ENCODE results near the gene OLFM2. TPM values are rescaled to one million over a fixed set of nuclear protein-coding genes. Genes with fewer than 3 reads are reported as not detected.

Gene OLFM2
- total RNA-seq, 1 donor from 2014 or later = 22.9 TPM

GRCh38 chr19:9906475-9907087, 29.7 kb downstream of the OLFM2 start:
- peak; percentile 92 for DNase-seq

- no peak for DNase-seq
These were observed 33.0 kb downstream of the OLFM2 start for GRCh38 chr19:9903336-9903735.

- DNase-seq = no peak
These were observed 34.7 kb downstream of the OLFM2 start for GRCh38 chr19:9901642-9902041.

- DNase-seq = no peak
These were observed 35.3 kb downstream of the OLFM2 start for GRCh38 chr19:9901020-9901419.

- peak; percentile 28 for DNase-seq
These were observed 44.5 kb downstream of the OLFM2 start for GRCh38 chr19:9891609-9892373.

- peak; percentile 98 for DNase-seq
These were observed 51.2 kb downstream of the OLFM2 start for GRCh38 chr19:9885077-9885552.

- DNase-seq = no peak
These were observed 52.6 kb downstream of the OLFM2 start for GRCh38 chr19:9883764-9884163.

GRCh38 chr19:9883231-9883758, 53.0 kb downstream of the OLFM2 start:
- DNase-seq = peak; percentile 92

- DNase-seq = peak; percentile 26
These were observed 54.6 kb downstream of the OLFM2 start for GRCh38 chr19:9881720-9882119.

GRCh38 chr19:9878511-9879196, 57.7 kb downstream of the OLFM2 start:
- DNase-seq = no peak

GRCh38 chr19:9877780-9878510, 58.4 kb downstream of the OLFM2 start:
- no peak for DNase-seq

GRCh38 chr19:9875796-9876195, 60.5 kb downstream of the OLFM2 start:
- DNase-seq = no peak

GRCh38 chr19:9875031-9875627, 61.2 kb downstream of the OLFM2 start:
- DNase-seq = no peak

GRCh38 chr19:9872618-9873242, 63.6 kb downstream of the OLFM2 start:
- no peak for DNase-seq

- DNase-seq = no peak
These were observed 64.5 kb downstream of the OLFM2 start for GRCh38 chr19:9871626-9872338.

- DNase-seq = peak; percentile 35
These were observed 67.2 kb downstream of the OLFM2 start for GRCh38 chr19:9868983-9869617.

- DNase-seq = no peak
These were observed 70.4 kb downstream of the OLFM2 start for GRCh38 chr19:9865732-9866501.

- no peak for DNase-seq
These were observed 72.6 kb downstream of the OLFM2 start for GRCh38 chr19:9863759-9864158.

GRCh38 chr19:9862938-9863337, 73.4 kb downstream of the OLFM2 start:
- DNase-seq = no peak
